GM04503 (cell line): ENCODE measurements around the gene CCDC179.

ENCODE experiments used
- DNase-seq: peaks from one replicate; pipeline ENCODE4 v3.0.0-alpha.2; 2012; ENCODE audit warnings: low read depth

Gene CCDC179

GRCh38 chr11:22860241-22860640 is at the start of gene CCDC179:
Gene CCDC179 (minus strand): TSS chr11:22860474. CDS start chr11:22860421, 53 bp downstream.
- no peak for DNase-seq

DNA sequence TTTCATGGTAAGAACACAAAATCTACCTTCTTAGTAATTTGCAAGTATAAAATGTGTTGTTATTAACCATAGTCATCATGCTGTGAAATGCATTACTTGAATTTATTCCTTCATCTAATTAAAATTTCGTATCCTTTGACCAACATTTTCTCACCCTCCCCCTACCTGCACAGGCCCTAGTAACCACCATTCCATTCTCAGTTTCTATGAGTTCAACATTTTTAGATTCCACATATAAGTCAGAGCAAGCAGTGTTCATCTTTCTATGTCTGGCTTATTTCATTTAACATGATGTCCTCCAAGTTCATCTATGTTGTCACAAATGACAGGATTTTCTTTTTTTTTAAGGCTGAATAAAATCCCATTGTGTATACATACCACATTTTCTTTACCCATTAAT is 43.5 kb upstream of the CCDC179 start:
- no peak for DNase-seq

DNA sequence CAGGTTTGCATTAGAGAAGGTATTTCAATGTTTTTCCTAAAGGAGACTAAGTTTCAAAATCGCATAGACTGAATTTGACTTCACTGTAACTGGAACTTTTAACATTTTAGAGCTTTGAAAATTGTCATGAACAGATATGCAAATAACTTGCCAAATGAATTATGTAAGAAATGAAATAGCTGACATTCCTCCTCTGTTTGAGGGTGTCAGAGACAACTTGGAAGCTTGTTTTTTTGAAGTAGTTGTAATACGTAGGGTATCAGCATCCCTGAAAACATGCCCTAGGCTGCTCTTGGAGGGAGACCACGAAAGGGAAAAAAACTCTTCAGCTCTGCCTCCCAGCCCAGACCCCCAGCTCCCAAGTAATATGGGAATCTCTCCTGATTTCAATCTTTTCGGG is 41.3 kb upstream of the CCDC179 start:
- DNase-seq: no peak

GRCh38 chr11:22900764-22901486 is 40.7 kb upstream of the CCDC179 start:
- DNase-seq: no peak

- DNase-seq: no peak
Measured at GRCh38 chr11:22898036-22898435, 37.8 kb upstream of the CCDC179 start.

DNA sequence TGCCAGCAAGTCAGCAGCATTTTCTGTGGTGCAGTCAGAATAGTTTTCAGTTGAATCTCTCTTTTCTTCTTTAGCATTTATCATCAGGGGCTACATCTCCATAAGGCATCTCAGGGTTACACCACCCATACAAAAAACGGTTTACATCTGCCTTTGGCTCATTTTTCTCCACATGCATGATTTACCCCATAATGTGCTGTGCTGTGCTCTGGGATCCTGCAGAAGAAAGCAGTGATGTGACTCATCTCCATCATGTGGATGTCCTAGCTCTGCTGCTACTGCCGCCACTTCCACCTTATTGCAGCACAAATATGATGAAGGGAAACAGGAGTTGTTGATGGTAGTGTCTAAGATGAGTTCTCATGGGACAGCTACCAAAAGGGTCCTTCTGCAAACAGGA is 30.0 kb upstream of the CCDC179 start:
- DNase-seq: no peak

DNA sequence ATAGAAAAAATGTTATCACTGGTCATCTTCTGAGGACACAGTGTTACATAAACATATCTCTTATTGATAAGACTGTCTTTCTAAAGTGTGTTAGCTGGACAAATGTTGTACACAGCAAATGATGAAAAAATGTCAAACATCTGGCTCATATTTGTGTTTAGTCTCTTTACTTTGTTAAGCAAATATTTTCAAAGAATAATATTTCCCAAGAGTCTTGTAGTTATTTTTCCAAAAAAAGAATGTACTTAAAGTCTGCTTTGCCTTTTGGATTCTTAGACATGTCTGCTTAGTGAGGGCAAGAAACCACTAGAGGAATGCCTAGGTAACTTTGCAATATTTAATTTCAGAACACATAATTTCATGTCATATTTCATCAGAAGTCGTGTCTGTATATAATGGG is 23.9 kb upstream of the CCDC179 start:
- DNase-seq: no peak

DNA sequence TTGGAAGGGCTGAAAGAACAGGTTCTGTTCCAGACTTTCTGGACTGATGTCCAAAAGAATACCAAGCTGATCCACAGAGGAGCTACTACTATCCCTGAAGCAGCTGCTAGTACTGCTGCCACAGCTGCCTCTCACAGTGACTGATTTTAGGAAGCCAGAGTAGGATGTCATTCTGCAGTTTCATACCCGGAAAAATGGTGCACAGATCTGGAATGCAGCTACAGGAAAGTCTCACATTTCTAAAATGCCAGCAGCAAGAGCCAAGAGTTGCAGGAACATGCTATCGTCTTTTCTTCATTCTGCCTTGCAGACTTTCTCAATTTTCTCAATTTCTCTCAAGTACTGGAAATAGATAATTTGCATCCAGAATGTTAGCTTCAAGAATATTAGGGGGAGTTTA is 19.4 kb upstream of the CCDC179 start:
- DNase-seq: no peak

GRCh38 chr11:22878604-22879003 is 18.3 kb upstream of the CCDC179 start:
- no peak for DNase-seq

DNA sequence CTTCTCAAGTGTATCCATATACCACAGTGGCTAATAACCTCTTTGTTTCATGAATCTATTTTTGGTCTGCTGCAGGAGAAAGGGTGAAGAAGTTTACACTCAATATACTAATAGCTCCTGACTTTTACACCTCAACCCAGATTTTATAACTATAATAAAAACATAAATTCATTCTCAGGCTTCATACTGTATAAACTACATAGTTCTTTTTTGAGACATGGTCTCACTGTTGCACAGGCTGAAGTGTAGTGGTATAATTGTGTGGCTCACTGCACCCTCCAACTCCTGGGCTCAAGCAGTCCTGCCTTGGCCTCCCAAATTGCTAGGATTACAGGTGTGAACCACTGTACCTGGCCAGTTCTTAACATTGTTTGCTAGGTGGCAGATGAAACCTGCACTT is 17.8 kb upstream of the CCDC179 start:
- no peak for DNase-seq

DNA sequence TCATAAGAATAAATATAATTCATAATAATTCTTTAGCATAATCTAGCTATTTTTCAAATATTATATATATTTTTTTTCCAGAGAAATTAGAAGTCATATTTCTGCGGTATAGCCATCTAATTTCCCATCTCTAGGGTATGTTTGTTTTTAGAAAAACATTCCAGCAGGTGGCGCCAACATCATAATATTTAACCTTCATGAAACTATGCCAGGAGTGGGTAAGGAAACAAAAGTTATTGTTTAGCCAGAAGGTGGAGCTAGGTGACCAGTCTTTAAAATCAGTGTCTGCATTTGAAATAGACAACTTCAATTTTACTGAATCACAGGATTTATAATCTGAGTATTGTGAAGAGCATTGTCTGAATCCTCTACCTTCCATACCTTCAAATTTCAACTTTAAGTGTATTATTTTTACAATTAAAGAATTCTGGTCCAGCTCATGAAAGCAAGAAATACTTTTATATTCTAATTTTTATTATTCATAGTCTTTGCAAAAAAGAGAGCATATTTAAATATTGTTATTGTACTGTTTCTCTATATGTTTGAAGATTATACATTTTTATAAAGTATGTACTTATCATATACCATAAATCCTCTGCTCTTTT is 15.7 kb upstream of the CCDC179 start:
- peak; percentile 34 for DNase-seq

DNA sequence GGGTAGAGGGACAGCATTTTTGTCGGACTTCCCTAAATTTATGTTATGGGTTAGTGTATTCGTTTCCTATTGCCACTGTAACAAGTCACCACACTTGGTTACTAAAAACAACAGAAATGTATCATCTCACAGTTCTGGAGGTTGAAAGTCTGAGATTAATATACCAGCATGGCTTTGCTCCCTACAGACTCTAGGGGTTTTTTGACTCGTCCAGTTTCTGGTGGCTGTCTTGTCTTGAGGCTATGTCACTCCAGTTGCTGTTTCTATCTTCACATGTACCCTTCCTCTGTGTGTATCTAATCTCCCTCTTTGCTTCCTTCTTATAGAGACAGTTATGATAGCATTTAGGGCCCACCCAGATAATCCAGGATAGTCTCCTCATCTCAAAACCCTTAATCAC is 9.1 kb upstream of the CCDC179 start:
- DNase-seq: no peak

DNA sequence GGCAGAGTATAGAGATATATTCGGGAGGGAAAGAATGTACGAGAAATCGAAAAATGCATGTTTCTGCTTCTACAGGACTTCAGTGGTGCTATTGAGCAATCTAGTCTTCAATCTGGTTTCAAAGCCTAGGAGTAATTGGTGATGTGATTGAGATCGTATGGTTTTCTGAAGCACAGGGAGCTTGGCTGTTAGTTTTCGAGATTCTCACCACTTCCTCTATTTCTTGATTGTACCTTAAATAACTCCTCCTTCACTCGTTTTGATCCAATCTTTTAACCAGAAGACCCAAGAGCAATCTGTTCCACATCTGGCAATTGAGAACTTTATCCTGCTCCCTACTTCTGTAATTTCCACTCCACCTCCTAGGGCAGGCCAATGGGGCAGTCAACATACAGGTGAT is 518 bp downstream of the CCDC179 start:
- no peak for DNase-seq

GRCh38 chr11:22851477-22851876 is 8.8 kb downstream of the CCDC179 start:
- no peak for DNase-seq

GRCh38 chr11:22846726-22847125 is 13.5 kb downstream of the CCDC179 start:
- no peak for DNase-seq

DNA sequence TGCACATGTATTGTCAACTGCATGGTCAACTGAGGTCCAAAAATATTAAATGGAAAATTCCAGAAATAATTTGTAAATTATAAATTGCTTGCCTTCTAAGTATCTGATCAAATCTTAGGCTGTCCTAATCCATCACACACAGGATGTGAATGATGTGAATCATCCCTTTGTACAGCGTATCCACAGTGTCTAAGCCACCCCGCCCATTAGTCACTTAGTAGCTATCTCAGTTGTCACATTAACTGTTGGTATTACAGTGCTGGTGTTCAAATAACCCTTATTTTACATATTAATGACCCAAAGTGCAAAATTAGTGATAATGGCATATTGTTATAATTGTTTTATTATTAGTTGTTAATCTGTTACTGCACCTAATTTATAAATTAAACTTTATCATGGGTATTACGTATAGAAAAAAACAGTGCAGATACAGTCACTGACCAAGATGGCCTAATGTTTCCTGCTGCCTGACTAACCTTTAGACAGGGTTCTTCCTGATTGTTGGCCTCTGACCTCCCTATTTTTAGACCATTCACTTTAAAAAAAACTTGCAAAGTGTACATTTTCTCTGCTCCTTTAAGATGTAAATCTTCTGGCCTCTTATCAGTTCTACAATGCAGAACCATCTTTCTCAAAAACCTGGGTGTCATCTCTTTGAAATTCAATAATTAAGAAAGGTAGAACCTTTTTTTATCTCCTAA is 27.8 kb downstream of the CCDC179 start:
- no peak for DNase-seq

- DNase-seq: no peak
Measured at GRCh38 chr11:22830082-22830414, 30.2 kb downstream of the CCDC179 start.

DNA sequence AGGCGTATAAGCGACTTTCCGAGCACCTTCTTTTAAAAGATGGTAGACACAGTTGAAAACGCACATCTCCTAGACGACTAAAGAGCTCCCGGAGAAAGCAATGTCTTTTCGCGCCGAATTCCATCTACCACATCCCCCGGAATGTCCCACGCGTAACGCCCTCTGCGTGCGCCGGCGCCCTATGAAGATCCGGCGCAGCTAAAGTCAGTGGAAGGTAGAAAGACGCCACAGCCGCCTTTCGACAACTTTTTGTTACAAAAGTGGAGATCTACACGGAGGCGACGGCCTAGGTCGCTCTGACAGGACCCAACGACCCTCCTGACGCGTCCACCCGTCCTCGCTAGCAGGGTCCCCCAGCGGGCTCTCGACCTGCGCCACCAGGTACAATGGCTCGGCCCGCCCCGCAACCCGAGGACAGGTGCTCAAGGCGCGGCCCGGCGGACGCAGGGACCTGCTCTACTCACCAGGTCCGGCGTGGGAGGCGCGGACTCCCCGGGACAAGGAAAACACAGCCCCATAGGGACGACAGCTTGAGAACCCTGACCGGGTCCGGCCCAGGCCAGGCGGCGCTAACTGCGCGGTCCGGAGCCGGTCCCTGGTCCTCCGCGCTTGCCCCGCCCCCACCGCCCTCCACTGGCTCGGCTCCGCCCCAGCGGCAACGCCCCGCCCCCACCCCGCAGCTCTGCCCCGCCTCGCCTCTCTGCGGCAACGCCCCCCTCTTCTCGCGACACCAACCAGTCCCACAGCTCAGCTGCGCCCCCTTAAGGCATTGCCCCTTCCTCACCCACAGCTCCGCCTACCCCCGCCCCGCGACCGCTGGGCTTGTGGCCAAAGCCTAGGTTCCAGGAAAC is 30.8 kb downstream of the CCDC179 start, which contains the start of gene SVIP:
Gene SVIP, minus strand, starts transcription at position 571 of the 851 bp plus-strand sequence. Its CDS starts 53 bp downstream, at position 518.
- DNase-seq: no peak

- DNase-seq: no peak
Measured at GRCh38 chr11:22828373-22828772, 31.9 kb downstream of the CCDC179 start.

DNA sequence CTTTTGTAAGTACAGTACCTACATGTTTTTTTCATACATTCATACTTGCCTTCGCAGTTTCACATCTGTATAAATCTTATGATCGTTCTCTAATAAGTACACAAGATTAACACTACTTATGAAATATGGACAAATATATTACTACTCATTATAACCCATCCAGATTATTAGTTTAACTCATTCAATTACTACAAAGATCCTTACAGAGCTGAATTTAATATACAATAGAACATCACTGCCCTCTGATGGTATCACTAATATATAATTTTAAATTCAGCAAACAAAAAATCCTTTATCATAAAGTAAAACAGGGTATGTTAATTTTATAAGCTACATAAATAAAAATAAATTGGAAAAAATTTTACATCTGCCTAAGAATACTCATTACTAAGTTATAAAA is 38.1 kb downstream of the CCDC179 start:
- DNase-seq: no peak

DNA sequence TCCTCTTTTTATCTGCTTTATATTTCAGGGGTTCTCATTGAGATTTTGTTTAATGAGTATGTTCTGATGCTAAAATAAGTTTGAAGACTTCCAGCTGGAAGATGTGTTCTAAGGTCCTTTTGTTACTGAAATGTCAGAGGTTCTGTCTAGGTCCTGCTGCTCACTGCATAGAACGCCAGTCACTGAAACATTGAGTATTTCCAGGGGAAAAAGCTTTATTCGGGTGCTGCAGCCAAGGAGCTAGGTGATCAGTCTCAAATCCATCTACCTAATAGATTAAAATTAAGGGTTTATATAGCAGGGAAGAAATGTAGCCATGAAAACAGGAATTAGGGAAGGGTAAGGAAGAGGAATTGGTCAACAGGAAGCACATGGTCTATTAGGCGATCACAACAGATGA is 50.4 kb downstream of the CCDC179 start:
- no peak for DNase-seq

- no peak for DNase-seq
Measured at GRCh38 chr11:22808571-22809197, 51.6 kb downstream of the CCDC179 start.
